NCI-H524 treated with DMSO at 0.1 percent for 48 hours (cell line): ENCODE measurements around the gene FBXO41.
A peak's percentile ranks its signal among the peaks of the same experiment; 100 is the strongest.
"Not testable (repeated sequence)": the region's sequence is repeated elsewhere in the genome, so short reads cannot be mapped to it uniquely, and the experiment has no call there.

Source experiments
- DNase-seq: peaks from one replicate; lab custom pipeline; 2025; lab: John Stamatoyannopoulos, UW

Gene FBXO41

DNA sequence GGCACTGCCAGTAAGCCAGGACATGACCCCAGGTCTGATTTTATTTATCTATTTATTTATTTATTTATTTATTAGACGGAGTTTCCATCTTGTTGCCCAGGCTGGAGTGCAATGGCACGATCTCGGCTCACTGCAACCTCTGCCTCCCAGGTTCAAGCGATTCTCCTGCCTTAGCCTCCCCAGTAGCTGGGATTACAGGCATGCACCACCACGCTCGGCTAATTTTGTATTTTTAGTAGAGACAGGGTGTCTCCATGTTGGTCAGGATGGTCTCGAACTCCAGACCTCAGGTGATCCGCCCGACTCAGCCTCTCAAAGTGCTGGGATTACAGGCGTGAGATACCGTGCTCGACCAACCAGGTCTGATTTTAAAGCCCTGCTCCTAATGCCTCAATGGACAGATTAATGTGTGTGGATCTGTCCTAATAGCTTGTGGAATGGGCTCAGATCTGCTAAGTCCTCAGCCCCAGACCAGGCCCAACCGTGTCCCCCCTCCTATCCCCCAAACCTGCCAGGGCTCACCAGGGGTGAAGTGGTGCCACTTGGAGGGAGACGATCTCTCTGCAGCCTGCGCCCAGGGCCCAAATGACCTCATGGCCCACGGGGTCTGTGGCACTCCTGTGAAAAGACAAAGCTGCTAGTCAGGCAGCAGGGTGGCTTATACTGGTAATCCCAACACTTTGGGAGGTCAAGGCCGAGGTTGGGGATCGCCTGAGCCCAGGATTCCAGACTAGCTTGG lies 21.4 kb downstream of the FBXO41 start:
- not testable (repeated sequence) for DNase-seq

DNA sequence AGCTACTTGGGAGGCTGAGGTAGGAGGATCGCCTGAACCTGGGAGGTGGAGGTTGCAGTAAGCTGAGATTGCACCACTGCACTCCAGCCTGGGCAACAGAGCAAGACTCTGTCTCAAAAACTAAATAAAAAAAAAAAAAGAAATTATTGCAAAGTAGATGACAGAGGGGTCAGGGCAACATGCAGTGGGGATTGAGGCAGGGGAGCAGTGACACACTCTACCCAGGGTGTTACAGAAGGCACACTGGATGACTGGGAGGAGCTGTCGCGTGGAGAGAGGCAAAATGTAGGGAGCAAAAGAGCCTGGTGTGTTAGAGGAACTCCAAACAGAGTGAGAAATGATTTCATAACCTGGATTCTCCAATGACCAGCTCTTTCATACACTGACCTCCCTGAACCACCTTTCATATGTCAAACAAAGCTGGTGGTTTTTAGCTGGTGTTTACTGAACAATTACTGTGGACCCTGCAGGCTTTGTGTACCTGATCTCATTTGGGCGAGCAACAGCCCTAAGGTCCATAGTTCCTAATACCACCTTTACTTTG lies 22.1 kb downstream of the FBXO41 start:
- no peak for DNase-seq

DNA sequence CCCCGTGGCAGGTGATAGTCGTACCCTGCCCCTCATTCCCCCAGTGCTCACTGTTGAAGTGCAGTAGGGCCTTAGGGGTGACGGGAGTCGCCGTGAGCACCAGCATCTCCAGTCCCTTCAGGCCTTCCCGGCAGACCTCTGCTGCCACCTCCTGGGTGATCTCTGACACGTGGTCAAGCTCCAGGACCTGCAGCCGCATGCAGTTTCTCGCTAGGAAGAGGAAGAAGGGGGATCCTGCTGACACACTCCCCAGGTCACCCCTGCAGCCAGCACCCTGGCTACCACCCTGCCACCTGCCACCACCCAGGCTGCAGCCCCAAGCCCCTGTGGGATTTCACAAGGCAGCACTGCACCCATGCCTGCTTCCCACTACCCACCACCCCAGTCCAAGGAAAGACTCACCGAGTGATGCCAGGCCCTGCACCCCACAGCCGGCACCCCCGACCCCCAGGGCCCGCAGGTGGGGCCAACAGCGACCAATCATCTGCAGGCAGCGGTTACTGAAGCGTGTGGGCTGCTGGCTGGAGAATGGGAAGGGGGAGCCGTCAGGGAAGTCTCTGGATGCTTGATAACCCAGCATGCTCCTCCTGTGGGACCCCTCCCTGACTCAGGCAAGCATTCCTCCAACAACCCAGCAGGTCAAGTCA lies 23.8 kb downstream of the FBXO41 start:
- DNase-seq, result no peak

DNA sequence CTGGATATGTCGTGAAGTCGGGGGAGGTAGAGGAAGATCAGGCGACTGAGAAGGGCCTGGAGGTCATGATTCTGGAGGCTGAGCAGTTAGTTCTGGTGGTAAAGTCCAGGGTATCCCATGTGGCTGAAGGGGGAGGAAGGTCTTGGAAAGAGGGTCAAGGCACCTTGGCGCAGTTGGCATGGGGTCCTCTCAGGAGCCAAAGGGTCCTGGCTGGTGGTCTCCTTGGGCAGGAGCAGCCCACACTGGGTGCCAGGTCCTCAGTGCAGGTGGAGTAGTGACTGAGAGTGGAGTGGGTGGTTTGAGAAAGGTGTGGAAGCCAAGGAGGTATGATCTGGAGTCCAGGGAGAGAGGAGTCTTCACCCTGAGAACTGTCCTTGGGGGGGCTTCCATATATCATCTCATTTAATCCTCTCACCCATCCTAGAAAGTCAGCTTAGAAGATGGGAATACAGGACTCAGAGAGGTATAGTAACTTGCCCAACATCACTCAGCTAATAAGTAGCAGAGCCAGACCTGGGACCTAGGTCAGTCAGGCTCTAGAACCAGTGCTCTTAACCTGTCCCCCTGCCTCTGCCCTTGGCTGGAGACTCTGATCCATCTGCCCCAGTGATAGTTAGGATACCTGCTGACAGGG lies 24.5 kb downstream of the FBXO41 start:
- DNase-seq, result no peak

DNA sequence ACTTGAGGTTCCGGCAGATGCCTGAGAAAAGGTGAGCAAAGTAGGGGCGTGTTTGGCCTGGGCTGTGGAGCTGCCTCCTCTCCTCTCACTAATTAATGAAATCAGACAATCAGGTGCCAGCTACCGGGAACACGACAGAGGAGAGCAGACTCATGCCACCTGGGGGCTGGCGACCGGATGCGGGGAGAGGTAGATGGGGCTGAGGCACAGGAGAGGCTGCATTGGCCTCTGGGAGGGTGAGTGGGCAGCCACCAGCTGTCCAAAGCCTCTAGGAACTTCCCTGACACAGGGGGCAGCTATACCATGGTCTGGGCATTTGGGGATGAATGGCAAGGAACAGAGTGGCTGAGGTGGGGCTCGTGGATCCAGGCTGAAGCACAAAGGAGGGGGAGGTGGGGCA lies 25.0 kb downstream of the FBXO41 start:
- DNase-seq, result no peak

DNA sequence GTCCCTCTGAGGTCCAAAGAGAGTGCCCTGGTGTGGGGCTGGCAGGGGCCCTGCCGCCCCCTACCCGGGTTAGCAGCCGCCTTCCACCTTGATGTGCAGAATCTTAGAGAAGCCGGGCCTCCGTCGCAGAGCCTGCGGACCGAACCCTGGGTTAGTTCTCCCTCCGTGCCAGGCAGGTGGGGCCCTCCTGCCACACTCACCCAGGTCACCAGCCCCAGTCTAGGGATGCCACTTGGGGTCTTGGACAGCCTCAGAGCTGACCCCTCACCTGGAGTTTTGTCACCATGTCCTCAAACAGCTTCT lies 25.4 kb downstream of the FBXO41 start:
- no peak for DNase-seq

DNA sequence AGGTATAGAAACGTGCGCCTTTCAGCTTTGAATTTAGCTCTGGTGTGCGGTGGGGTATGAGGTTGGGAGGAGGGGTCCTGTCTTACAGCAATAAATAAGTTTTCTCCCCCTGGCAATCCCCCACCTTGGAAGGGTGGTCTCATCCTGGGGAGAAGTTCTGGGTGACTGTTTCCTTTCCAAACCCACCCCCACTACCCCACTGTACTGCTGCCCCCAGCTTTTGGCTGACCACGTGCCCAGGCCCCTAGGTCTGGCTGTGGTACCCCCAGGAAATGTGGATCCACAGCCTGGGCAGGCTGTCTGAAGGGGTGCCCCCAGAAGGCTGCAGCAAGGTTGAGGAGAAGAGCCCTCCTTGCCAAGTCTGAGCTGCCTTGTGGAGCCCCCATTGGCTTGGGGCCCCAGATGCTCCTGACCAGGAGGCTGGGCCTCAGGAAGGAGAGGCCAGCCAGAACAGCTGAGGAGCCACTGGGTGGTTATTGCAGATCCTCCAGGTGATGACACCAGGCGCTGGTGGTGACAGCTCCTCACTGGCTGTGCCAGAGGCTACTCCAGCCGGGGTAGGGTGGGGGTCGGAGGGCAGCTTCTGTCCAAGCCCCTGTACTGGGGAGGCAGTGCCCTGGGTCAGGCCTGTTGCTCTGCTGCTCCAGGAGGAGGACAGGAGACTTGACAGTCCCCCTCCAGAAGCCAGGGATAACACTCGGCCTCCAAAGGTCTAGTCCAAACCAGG lies 25.9 kb downstream of the FBXO41 start:
- no peak for DNase-seq

DNA sequence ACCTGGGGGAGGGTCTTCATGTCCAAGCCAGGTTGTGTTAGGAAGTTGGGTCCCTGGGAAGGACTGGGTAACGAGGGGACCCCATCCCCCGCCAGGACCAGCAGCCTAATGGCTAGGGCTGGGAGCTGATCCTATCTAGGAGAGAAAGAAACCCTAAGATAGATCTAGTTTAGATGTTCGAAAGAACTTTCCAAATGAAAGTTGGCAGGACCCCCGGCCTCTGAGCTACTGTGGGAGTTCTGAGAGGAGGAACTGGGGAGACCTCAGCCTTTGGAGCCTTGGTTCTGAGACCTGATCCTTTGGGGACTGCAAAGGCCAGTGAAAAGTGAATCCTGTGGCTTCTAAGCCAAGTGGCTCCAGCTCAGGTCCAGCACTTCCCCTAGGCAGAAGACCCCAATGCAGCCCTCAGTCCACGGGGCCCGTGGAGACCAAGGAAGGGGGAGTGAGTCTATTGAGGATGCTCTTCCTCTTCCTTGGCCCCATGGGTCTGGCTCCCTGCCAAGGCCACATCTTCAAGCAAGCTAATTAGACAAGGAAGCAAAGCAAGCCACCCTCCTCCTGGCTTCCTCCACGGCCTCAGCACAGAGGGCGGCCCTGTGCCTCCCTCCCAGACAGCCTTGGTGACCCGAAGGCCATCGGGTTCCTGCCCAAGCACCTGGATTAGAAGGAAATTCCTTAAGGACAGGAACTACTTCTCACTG lies 26.7 kb downstream of the FBXO41 start:
- no peak for DNase-seq

DNA sequence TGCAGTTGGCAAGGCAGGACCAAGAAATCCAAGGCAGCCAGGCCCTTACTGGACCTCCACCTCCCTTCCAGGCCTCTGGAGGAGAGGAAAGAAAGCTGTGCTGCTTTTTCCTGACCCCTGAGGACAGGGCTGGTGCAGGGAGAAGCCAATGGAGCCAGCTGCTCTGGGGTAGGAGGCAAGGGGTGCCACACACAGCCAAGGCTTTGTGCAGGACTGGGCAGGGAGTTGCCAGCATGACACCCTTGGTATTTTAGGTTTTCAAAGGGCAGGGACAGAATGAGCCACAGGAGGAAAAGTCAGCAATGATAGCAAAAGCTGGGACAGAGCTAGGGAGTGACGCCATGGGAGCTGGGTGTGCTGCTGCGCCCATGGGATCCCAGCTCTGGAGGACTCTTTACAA lies 27.3 kb downstream of the FBXO41 start:
- no peak for DNase-seq

DNA sequence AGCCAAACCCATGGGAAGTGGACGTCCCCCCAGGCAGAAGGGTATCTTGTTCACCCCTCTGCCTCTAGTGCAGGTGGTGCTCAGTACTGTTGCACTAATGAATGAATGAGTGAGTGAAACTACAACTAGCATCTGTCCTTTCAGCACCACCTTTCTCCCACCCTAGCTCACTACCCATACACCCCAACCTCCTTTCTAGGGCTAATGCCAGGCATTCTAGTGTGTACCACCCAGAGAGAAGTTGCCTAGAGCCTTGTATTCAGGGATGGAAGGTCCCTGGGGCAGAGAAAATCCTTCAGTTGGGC lies 27.7 kb downstream of the FBXO41 start:
- no peak for DNase-seq

DNA sequence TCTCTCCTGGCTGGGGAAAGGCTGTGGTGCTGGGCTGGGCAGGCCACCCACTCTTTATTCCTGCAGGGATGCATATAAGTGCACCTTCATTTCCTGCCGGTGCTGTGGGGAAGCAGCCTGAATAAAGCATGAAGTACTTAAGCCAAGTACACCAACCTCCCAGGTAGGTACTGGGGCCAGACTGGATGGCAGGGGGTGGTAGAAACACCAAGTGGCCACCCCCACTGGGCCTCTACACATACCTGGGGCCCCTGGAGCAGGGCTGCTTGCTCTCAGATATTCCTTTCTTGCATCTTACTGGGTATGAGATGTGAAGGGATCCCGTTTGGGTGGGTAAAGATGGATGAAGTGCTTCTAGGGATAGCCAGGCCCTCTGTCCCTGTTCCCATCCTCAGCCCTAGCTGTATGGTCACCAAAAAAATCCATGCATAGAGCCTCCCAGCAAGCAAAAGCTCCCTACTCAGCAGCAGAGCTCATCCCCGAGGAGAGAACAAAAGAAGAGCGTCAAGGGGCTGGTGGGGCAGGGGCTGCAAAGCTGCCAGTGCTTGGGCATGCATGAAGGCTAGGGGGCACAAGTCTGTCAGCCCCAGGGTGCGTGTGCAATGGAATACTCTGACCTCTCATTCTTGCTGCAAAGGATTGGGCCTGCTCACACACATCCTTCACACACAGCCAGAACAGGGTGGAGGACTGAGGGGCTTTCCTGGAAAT lies 28.2 kb downstream of the FBXO41 start:
- DNase-seq, result no peak

DNA sequence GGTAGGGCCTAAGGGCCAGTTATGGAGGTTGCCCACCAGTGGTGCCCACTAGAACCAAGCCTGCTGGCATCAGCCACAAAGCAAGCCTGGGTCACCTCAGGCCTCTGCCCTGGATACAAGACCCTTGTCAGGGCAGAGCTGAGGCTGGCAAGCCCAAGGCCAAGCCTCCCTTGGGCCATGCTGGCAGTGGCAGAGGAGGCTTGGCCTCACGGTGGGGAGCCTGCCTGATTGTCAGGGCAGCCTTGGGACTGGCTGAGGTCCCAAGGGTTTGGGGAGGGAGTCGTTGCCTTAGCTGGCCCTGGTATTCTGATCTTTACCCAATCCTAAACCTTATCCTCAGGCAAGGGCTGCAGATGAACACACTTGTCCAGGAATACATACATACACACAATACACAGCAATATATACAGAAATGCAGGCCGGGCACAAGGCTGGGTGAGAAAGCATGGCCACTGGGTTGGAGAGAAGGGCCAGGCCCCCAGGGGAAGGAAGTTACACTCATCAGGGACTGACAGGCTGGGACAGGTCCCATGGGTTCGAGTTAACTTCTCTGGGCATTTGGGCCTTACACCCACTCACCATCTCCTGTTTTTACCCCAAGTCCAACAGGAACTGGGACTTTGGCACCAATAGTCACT lies 29.2 kb downstream of the FBXO41 start:
- no peak for DNase-seq

DNA sequence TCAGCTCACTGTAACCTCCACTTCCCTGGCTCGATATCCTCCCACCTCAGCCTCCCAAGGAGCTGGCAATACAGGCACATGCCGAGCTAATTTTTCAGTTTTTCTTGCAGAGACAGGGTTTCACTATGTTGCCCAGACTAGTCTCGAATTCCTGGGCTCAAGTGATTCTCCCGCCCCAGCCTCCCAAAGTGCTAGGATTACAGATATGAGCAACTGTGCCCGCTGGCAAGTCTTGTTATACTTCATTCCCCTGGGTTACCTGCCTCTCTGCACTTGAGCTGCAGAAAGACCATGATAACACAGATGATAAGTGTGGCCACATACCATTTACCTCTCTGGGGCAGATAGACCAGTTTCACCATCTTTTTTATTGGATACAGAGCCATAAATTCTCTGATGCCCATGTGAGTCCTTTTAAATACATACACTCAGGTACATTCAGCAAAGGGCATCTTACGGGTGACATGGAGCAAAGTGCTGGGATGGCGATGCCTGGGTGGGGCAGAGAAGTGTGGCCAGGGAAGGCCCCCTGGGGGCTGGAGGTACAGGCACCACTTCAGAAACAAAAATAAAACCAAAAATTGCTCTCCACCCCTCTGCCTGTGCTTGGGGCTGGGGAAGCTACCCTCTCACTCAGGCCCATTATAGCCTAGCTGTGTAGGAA lies 29.8 kb downstream of the FBXO41 start:
- DNase-seq, result no peak

DNA sequence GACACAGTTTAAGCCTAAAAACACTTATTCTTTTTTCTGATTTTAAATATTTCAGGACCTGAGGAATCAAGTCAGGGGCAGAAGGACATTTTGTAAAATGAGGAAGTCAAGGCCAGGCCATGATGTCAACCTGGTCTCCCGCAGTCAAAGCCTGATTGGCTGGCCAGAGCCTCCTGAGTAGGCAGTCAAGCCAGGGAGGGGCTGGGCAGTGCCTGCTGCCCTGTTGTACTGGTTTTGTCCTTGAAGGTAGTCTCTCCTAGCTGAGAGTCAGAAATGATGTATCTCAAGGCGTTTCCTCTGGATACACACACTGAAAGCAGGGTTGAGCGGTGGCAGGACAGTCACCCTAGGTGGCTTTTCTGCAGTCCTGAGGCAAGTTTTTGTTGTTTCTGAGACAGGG lies 30.4 kb downstream of the FBXO41 start:
- DNase-seq, result no peak

DNA sequence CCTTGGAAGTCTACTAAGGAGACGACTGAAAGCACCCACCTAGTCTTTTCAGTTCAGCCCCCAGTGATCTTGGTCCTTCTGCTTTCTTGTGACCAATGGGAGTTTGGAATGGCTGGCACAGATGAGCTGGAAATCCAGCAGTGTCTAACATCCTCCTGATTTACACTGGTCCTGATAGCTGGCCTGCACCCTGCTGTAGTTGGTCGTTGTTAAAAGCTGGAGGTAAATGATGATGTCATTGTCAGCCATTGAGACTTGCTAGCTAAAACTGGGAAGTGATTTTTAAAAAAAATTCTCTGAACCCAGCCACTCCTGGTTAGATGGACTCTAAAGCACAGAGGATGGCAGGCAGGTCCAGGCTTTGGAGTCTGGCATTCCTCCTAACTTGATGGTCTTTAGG lies 30.9 kb downstream of the FBXO41 start:
- DNase-seq, result no peak

DNA sequence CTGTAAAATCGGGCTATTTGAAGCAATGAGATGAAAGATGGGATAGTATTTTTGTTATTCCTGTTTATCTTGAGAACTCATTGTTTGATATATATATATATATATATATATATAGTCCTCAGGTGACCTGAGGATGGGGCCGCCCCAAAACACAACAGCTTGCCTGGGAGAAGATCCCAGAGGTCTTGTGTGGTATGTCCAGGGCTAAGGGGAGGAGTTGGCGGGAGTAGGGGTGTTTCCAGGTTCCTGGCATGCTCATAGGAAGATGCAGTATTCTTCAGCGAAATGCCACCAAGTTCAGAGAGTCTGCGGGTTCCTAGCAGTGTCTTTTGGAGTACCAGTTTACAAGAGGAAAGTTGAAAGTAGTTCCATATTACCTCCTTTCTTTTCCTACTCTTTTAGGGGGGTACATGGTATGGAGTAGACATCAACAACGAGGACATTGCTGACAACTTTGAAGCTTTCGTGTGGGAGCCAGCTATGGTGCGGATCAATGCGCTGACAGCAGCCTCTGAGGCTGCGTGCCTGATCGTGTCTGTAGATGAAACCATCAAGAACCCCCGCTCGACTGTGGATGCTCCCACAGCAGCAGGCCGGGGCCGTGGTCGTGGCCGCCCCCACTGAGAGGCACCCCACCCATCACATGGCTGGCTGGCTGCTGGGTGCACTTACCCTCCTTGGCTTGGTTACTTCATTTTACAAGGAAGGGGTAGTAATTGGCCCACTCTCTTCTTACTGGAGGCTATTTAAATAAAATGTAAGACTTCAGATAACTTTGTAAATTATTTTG lies 31.8 kb downstream of the FBXO41 start:
- DNase-seq, result no peak

DNA sequence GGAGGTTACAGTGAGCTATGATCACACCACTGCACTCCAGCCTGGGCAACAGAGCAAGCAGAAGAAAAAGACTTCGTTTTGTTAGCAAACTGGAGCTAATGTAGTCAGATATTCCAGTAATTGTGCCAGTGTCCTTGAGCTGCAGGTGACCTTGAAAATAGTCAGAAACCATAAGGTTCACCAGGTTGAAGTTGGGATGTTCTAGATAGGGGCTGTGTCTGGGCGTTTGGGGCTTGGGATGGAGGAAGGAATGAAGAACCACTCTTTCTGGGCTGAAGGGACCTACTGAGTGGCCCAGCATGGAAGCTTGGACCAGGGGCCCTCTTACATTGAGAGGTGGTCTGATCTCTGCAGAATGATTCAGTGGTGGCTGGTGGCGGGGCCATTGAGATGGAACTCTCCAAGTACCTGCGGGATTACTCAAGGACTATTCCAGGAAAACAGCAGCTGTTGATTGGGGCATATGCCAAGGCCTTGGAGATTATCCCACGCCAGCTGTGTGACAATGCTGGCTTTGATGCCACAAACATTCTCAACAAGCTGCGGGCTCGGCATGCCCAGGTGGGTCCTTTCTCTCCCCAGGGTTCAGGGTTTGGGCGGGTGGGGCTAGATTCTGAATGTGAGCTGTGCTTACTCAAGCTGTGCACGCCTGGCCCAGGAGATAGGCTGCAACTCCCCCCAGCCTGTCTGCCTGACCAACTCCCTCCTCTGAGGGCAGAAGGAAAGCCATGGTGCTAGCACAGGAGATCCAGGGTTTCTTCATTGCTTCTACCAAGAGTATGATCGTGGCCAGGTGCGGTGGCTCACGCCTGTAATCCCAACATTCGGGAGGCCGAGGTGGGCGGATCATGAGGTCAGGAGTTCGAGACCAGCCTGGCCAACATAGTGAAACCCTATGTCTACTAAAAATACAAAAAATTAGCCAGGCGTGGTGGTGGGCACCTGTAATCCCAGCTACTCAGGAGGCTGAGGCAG lies 33.1 kb downstream of the FBXO41 start:
- peak; percentile 84 for DNase-seq

DNA sequence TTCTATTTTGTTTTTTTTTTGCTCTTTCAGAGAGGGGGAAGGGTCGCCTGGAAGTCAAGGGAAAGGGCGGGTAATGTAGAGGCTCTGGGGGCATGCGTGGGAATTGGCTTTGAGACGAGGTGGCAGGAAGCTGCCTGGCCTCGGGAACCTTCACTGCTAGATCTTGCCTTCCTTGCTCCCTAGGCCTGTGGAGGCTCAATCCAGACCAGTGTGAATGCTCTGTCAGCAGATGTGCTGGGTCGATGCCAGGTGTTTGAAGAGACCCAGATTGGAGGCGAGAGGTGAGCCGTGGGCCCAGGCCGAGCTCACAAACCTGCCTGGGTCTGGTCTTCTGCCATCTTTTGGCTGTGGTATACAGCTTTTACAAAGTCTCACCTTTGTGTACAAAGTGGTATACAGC lies 34.6 kb downstream of the FBXO41 start:
- no peak for DNase-seq

DNA sequence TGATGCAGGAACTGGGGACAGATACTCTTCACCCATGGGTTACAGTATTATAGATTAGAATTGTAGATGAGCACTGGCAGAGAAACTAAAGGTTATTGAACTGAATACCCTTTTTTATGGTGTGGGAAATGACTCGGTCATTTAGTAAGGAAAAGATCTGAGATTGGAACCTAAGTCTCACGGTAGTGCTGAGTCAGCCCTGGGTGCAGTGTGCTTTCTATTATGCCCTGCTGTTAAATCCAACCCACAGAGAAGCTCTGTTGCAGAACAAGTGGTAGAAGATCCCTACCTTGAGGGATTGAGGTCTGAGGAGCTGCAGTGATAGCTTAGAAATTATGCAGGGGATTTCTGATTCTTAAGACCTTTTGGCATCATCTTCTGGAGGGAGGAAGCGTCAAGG lies 37.4 kb downstream of the FBXO41 start:
- DNase-seq, result no peak
